Neural cell (in vitro differentiated cells): Measurements from ENCODE around the gene PLCB1. TPM values are rescaled to one million over a fixed set of nuclear protein-coding genes. Genes with fewer than 3 reads are reported as not detected.

Experiments used
- H2AFZ ChIP-seq: fragments of 200-600, 300-800 bp; sonication (generic), shearing (Covaris generic); 2 replicates; pipeline ENCODE4 v1.6.0; 2014; ENCODE audit warnings: low read depth, mild to moderate bottlenecking, antibody characterized with exemption, low read length, moderate library complexity
- H3F3A ChIP-seq: fragments of 200-600 bp; shearing (Covaris generic); 2 replicates; pipeline ENCODE4 v1.6.1; 2016; ENCODE audit warnings: mild to moderate bottlenecking, moderate library complexity, mixed read lengths, antibody characterized with exemption, low read length; ENCODE audit not compliant: insufficient read depth, poor library complexity, severe bottlenecking
- H3K27ac ChIP-seq: fragments of 200-600, 300-800 bp; sonication (generic), shearing (Covaris generic); 2 replicates; pipeline ENCODE4 v1.5.1; 2014; ENCODE audit warnings: mild to moderate bottlenecking, low read length, moderate library complexity
- H3K27me3 ChIP-seq: fragments of 300-800, 200-600 bp; sonication (generic), shearing (Covaris generic); 2 replicates; pipeline ENCODE4 v1.6.0; 2014; ENCODE audit warnings: mild to moderate bottlenecking, low read depth, low read length, moderate library complexity; ENCODE audit not compliant: insufficient read depth
- H3K36me3 ChIP-seq: fragments of 300-800, 200-600 bp; sonication (generic), shearing (Covaris generic); 2 replicates; pipeline ENCODE4 v1.5.1; 2014; ENCODE audit warnings: mild to moderate bottlenecking, antibody characterized with exemption, low read length, moderate library complexity; ENCODE audit not compliant: insufficient read depth
- H3K4me2 ChIP-seq: fragments of 300-800, 200-600 bp; sonication (generic), shearing (Covaris generic); 2 replicates; pipeline ENCODE4 v1.6.0; 2014; ENCODE audit warnings: mild to moderate bottlenecking, low read length
- H3K4me3 ChIP-seq: fragments of 300-800, 200-600 bp; sonication (generic), shearing (Covaris generic); 2 replicates; pipeline ENCODE4 v1.5.1; 2014; ENCODE audit warnings: mild to moderate bottlenecking, low read length, moderate library complexity
- H3K79me2 ChIP-seq: fragments of 200-600 bp; shearing (Covaris generic); replicated peaks from 2 replicates; pipeline ENCODE4 v1.6.0; 2014; ENCODE audit warnings: mild to moderate bottlenecking, low read length, moderate library complexity; ENCODE audit not compliant: insufficient read depth
- H3K9ac ChIP-seq: fragments of 300-800, 200-600 bp; sonication (generic), shearing (Covaris generic); 2 replicates; pipeline ENCODE4 v1.6.1; 2016; ENCODE audit warnings: mild to moderate bottlenecking, low read length, mixed read lengths
- H3K9me2 ChIP-seq: fragments of 200-600 bp; shearing (Covaris generic); 2 replicates; pipeline ENCODE4 v1.6.1; 2016; ENCODE audit warnings: mild to moderate bottlenecking, low read length, mixed read lengths; ENCODE audit not compliant: insufficient read depth
- H3K9me3 ChIP-seq: fragments of 200-600, 300-800 bp; sonication (generic), shearing (Covaris generic); 2 replicates; pipeline ENCODE4 v1.6.1; 2016; ENCODE audit warnings: mild to moderate bottlenecking, mixed run types, low read length, moderate library complexity, mixed read lengths
- H4K20me1 ChIP-seq: fragments of 200-600 bp; shearing (Covaris generic); 2 replicates; pipeline ENCODE4 v1.6.1; 2016; ENCODE audit warnings: mild to moderate bottlenecking, mixed run types; ENCODE audit not compliant: insufficient read depth
- CTCF ChIP-seq: fragments of 450-650 bp; IDR thresholded peaks from 2 replicates; pipeline ENCODE4 v1.5.1; 2014; ENCODE audit warnings: antibody characterized with exemption, mild to moderate bottlenecking, moderate library complexity; ENCODE audit not compliant: poor library complexity, severe bottlenecking
- EP300 ChIP-seq: fragments of 450-650 bp; conservative IDR thresholded peaks from 2 replicates; pipeline ENCODE4 v1.6.1; 2014; ENCODE audit warnings: antibody characterized with exemption, mild to moderate bottlenecking, moderate library complexity; ENCODE audit not compliant: poor library complexity, severe bottlenecking
- EZH2 ChIP-seq: fragments of 200-600, 300-800 bp; shearing (Covaris generic), sonication (generic); IDR thresholded peaks from 2 replicates; pipeline ENCODE4 v1.6.1; 2014; ENCODE audit warnings: antibody characterized with exemption, low read length, borderline replicate concordance, mild to moderate bottlenecking; ENCODE audit not compliant: insufficient read depth, poor library complexity, severe bottlenecking
- MXI1 ChIP-seq: fragments of 450-650 bp; conservative IDR thresholded peaks from 2 replicates; pipeline ENCODE4 v1.6.1; 2014; ENCODE audit warnings: antibody characterized with exemption, mild to moderate bottlenecking; ENCODE audit not compliant: poor library complexity, severe bottlenecking
- POLR2AphosphoS5 ChIP-seq: IDR thresholded peaks from 2 replicates; pipeline ENCODE4 v1.6.1; 2012
- RAD21 ChIP-seq: fragments of 450-650 bp; conservative IDR thresholded peaks from 2 replicates; pipeline ENCODE4 v1.6.1; 2014; ENCODE audit warnings: antibody characterized with exemption, mild to moderate bottlenecking, moderate library complexity
- SMC3 ChIP-seq: fragments of 450-650 bp; conservative IDR thresholded peaks from 2 replicates; pipeline ENCODE4 v1.6.1; 2014; ENCODE audit warnings: antibody characterized with exemption, mild to moderate bottlenecking, moderate library complexity; ENCODE audit not compliant: poor library complexity
- TAF1 ChIP-seq: IDR thresholded peaks from 2 replicates; pipeline ENCODE4 v1.6.1; 2012; ENCODE audit warnings: low read depth
- polyA plus RNA-seq: library from polyadenylated mRNA; depleted of rRNA; stranded (reverse); fragments of >200 nt; gene quantifications from 2 replicates; pipeline ENCODE4 v1.2.3, GENCODE V29; 2014
- TF ChIP-seq, protein P1 (sequence below): IDR thresholded peaks from 2 replicates; pipeline ENCODE4 v1.6.1; 2012; ENCODE audit warnings: borderline replicate concordance

PLCB1 gene
- polyA plus RNA-seq, 1 donor from 2014 or later, result 11.4 TPM

GRCh38 chr20:8366303-8366923 is 234.3 kb downstream of the PLCB1 start:
- Histone ChIP-seq H3K9me3 (no peaks in the 10 kb centered on the region), H2AFZ (no peak overlapping the region), H3K27ac (no peak overlapping the region), H3F3A (no peaks in the 10 kb centered on the region), H3K4me2 (no peak overlapping the region), H3K9me2 (no peaks in the 10 kb centered on the region), H3K4me3 (no peak overlapping the region), H3K27me3 (no peaks in the 10 kb centered on the region), H3K9ac (no peak overlapping the region), H3K79me2 (no peaks in the 10 kb centered on the region), H3K36me3 (no peaks in the 10 kb centered on the region), H4K20me1 (no peaks in the 10 kb centered on the region)
- TF ChIP-seq EZH2 (no peak), EP300 (no peak), CTCF (no peak), POLR2AphosphoS5 (no peak), MXI1 (no peak)
- TF ChIP-seq, protein P1, sequence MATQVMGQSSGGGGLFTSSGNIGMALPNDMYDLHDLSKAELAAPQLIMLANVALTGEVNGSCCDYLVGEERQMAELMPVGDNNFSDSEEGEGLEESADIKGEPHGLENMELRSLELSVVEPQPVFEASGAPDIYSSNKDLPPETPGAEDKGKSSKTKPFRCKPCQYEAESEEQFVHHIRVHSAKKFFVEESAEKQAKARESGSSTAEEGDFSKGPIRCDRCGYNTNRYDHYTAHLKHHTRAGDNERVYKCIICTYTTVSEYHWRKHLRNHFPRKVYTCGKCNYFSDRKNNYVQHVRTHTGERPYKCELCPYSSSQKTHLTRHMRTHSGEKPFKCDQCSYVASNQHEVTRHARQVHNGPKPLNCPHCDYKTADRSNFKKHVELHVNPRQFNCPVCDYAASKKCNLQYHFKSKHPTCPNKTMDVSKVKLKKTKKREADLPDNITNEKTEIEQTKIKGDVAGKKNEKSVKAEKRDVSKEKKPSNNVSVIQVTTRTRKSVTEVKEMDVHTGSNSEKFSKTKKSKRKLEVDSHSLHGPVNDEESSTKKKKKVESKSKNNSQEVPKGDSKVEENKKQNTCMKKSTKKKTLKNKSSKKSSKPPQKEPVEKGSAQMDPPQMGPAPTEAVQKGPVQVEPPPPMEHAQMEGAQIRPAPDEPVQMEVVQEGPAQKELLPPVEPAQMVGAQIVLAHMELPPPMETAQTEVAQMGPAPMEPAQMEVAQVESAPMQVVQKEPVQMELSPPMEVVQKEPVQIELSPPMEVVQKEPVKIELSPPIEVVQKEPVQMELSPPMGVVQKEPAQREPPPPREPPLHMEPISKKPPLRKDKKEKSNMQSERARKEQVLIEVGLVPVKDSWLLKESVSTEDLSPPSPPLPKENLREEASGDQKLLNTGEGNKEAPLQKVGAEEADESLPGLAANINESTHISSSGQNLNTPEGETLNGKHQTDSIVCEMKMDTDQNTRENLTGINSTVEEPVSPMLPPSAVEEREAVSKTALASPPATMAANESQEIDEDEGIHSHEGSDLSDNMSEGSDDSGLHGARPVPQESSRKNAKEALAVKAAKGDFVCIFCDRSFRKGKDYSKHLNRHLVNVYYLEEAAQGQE, result no peak

DNA sequence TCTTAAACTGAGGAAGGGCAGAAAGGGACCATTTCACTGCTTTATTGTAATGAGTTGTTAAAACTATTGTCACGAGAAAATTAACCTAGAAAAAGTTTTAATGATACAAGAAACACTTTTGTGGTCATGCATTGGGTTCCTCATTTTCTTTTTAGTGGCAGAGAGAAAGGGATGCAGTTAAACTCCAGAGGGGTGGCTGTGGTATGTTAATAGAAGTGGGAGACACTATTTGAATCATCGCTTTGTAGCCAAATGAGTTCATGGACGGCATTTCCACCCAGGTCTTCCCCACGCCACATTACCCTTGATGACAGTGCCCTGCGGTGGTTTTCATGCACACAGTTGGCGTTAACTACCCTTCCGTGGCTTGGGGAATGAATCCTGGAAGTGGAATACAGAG is 235.6 kb downstream of the PLCB1 start:
- Histone ChIP-seq H3K27me3 (no peaks in the 10 kb centered on the region), H3K9ac (no peak overlapping the region), H3K4me3 (no peak overlapping the region), H3K9me3 (no peaks in the 10 kb centered on the region), H3K36me3 (no peaks in the 10 kb centered on the region), H2AFZ (no peak overlapping the region), H3K79me2 (no peaks in the 10 kb centered on the region), H4K20me1 (no peaks in the 10 kb centered on the region), H3K27ac (no peak overlapping the region), H3K9me2 (no peaks in the 10 kb centered on the region), H3K4me2 (no peak overlapping the region), H3F3A (no peaks in the 10 kb centered on the region)
- TF ChIP-seq MXI1 (no peak), POLR2AphosphoS5 (no peak), RAD21 (no peak), EP300 (no peak), EZH2 (no peak), CTCF (no peak), SMC3 (no peak), TAF1 (no peak)
- TF ChIP-seq, protein P1, result no peak
